Anterior cingulate cortex (tissue), 58 donors: ENCODE data around the gene GUCA2B.

Experiments used
- DNase-seq, 58 donors: peaks; one replicate each; lab custom pipeline; 2025; lab: John Stamatoyannopoulos, UW

Gene GUCA2B

GRCh38 chr1:42142894-42143675, 10.1 kb upstream of the GUCA2B start:
- no peak for DNase-seq

DNA sequence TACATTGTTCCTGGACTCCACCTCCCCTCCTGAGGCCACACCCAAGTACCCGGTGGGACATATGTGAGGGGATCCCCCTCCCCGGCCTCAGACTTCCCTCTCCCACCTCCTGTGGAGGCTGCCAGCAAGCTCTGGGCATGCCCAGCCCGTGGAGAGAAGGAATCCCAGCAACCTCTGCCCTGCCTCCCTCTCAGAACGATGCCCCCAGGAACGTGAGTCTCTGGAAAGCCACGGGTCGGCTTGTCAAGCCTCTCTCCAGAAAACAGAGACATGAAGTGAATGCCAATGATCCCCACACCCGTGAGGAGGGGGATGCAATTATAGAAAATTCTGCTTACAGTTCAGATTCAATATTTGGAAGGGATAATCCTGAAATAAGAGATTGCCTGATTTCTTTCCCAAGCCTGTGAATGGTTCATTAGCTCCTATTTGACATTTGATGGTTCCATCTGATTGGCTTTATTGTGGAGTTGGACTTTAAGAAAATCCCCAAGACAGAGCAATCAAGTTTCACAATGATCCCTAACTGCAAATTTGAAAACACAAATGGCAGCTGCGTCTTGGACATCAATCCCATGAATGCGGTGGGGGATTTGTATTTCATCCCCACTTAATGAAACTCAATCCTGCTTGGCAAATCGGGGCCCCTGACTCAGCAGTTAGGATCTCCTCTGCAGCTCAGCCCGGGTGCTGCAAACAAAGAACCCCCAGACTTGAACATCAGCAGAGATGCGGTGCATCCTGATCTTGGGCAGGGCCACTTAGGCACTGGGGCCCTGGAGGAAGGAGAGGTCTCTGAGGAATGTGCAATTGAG, 9.1 kb upstream of the GUCA2B start:
- DNase-seq, result no peak

DNA sequence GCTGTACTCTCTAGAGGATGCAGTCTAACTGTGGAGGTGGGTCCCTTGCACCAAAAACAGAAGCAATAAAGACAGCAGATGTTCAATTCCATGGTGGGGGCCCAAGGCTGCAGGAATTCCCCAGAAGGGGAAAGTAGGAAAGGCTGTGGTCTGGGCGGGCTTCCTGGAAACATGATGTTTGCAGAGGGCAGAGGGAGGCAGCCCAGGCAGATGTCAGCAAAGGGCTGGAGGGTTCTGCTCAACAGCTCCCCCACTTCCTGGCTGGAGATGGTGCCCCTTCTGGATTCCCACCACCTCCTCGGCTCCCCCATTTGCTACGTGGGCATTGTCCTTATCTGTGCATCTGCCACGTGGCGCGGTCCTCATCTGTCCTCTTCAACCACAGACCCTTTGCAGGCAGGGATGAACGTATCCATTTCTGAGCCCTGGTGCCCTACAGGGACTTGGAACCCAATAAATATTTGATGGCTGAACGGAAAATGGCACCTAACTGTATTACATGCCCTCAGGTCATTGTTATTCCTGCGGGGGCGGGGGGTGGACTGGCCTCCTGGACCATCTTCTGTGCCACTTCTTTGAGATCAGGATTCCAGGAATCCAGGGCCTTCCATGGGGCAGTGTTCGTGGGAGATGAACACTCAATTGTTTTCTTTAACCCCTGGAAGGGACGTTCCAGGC, 8.4 kb upstream of the GUCA2B start:
- no peak for DNase-seq

DNA sequence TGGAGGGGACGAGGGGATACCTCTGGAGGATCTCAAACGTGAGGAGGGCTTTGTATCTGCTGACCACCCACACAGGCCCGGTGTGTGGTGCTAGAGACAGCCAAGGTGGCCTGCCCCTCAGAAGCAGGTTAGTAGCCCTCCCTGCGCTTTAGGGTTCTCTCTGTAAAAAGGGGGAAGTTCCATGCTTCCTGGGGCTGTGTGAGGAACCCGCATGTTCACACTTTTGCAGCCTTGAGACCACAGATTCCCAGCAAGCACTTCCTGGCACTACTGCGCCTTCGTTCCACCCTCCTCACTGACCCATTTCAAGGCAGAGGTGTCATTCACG, 7.9 kb upstream of the GUCA2B start:
- no peak for DNase-seq

GRCh38 chr1:42145764-42146625, 7.2 kb upstream of the GUCA2B start:
- DNase-seq, result no peak

DNA sequence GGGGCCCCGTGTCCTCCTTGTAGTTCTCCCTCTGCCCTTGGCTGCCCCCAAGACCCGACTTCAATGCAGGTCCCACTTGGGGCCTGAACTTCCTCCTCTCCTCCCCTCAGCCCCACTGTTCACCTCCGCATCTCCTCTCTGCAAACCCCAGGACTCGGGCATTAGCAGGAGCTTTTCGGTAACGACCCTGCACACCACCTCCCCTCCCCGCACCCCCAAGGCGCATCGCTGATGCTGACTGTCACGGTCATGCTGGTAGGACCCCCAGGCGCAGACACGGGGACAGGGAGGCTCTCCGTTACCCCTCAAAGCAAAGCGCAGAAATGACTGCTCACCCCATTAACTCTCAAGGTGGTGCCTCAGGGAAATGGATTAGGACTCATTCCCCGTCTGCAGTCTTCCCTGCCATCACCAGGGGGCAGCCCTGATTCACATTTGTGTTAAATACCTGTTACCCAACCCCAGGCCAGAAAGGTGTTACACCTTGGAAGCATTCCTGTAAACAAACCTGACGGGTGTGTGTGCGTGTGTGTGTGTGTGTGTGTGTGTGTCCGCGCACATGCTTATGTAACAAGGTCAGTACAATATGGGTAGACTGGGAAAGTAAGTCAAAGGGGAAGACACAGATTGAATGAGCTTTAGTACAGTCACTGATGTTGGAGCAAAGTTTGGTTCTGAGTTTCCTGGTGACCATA, 6.4 kb upstream of the GUCA2B start:
- DNase-seq, result peak in 30 of 58 donors; percentile 4 to 68 (median 26)

GRCh38 chr1:42148166-42148565, 5.0 kb upstream of the GUCA2B start:
- DNase-seq, result no peak

DNA sequence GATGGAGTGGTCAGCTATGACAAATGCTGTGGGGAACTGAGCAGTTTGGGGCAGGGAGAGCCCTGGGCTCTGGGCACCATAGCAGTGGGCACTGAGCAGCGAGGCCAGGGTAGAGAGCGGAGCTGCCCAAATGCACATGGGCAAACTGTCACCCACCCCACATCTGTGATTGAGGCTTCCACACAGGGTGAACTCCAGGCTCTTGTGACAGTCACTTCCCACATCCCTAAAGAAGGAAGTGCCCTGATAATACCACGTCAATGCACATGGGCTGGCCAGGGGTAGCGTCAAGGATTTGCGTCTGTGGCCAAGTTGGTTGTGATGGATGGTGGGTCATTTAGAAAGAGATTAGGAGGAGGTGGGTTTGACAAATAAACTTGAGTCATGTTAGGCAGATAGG, 2.6 kb upstream of the GUCA2B start:
- no peak for DNase-seq

DNA sequence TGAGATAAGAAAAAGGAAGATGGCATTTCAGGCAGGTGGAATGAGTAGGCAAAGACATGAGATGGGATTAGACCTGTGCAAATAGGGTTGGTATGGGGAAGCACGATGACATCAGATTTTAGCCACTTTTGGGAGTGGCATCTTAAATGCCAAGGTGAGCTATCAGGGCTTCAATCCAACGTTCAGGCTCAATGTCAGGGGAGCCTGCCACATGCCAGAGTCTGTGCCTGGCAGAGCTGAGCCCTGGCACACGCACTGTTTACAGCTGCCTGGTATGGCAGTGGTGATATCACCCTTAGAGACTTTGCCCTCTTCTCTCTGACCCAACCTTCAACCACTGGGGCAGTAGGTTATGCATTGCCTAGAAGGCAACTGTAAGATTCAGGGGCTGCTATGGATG, 1.1 kb upstream of the GUCA2B start:
- no peak for DNase-seq

GRCh38 chr1:42153624-42154023, 414 bp downstream of the GUCA2B start:
- no peak for DNase-seq

DNA sequence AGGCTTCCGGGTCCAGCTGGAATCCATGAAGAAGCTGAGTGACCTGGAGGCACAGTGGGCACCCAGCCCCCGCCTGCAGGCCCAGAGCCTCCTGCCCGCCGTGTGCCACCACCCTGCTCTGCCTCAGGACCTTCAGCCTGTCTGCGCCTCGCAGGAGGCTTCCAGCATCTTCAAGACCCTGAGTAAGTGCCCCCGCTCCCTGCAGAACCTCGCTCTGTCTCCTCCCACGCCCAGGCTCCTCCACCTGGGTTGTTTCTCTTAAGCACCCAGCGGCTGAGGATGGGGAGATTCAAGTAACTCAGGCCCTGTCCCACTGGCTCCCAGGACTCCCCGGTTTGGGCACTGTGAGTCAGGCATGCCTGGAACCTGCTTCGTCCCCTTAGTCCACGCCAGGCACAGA, 1.5 kb downstream of the GUCA2B start:
- DNase-seq, result no peak

DNA sequence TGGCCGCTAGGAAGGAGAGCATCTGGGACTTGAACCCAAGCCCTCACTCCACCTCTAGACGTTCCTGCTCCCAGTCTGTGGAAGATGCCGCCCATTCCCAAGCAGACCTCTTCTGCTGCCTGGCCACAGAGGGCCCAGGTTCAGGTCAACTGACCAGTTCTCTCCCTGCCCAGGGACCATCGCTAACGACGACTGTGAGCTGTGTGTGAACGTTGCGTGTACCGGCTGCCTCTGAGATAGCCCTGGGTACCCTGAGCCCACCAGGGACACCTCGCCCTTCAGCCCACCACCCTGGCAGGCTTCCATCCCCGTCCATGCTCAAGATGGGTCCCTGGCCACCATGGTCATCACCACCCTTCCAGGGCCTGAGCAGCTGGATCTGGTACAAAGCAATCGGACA, 2.2 kb downstream of the GUCA2B start:
- DNase-seq, result no peak

DNA sequence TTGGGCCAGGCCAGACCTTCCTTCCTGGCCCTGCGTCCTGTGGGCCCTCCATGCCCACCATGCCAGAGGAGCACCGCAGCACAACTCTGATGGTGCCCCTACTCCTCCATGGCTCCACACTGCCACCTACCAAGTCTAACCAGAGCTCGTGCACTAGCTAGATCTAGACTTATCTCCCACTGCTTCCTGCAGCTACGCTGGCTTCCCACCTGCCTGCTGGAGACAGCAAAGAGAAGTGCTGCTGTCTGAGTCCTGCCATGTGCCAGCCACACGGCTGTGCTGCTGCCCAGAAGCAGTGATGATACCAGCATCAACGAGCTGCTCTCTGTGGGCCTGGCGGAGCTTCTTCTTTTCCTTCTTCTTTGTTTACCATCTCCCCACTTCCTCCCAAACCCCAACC, 4.5 kb downstream of the GUCA2B start:
- no peak for DNase-seq

- DNase-seq, result no peak
Observed at GRCh38 chr1:42158189-42158588, 5.0 kb downstream of the GUCA2B start.

DNA sequence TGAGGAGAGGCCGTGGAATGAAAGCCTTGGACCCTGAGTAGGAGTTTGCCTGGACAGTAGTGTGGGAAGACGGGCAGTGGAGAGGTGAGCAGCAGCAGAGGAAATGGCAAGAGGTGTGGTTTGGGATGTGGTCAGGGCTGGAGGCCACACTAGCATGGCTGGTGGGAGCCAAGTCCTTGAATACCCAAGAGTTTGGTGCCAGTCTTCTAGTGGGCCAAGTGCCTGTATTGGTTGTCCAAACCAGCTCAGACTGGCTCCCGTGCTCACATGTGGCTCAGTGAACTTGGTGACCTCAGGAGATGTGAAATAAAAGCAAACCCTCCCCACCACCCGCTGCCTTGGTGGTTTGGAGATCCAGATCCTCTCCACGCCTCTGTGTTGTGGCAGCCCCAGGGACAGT, 9.0 kb downstream of the GUCA2B start:
- DNase-seq, result no peak

DNA sequence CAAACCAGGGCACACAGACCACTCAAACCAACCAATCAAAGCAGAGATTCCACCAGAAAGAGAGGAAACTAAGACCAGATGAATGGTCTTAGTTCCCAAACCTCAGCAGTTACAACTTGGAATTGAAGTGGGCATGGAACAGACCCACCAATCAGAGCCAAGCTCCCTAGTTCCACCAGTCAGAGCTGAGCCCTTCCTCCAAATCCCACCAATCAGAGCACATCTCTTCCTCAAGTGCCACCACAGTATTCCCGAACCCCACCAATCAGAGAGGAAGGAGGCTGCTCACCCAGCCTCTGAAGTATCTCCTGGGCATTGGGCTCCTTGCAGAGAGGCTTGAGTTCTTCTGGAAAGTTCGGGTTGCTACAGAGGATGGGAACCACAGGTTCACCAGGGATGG, 9.9 kb downstream of the GUCA2B start:
- DNase-seq, result no peak

- no peak for DNase-seq
Observed at GRCh38 chr1:42163536-42164503, 10.6 kb downstream of the GUCA2B start.

GRCh38 chr1:42164551-42165420, 11.6 kb downstream of the GUCA2B start, which contains the start of gene GUCA2A:
Gene GUCA2A, minus strand, starts transcription at chr1:42164745. Its CDS starts 33 bp downstream, at chr1:42164712.
- no peak for DNase-seq
